Neural progenitor cell (in vitro differentiated cells): Measurements from ENCODE around the gene SMIM27. TPM values are rescaled to one million over a fixed set of nuclear protein-coding genes. Genes with fewer than 3 reads are reported as not detected.
"Not testable (repeated sequence)": the region's sequence is repeated elsewhere in the genome, so short reads cannot be mapped to it uniquely, and the experiment has no call there.

ENCODE experiments used
- DNase-seq: peaks from one replicate; pipeline ENCODE4 v3.0.0-alpha.2; 2016; ENCODE audit warnings: low spot score
- H2AFZ ChIP-seq: fragments of 200-600 bp; sonication (generic); replicated peaks from 2 replicates; pipeline ENCODE4 v1.6.1; 2016; ENCODE audit warnings: antibody characterized with exemption
- H3F3A ChIP-seq: fragments of 200-600 bp; sonication (generic); 2 replicates; pipeline ENCODE4 v1.6.1; 2016; ENCODE audit warnings: antibody characterized with exemption, low read depth
- H3K27ac ChIP-seq: fragments of 200-600 bp; sonication (generic); 2 replicates; pipeline ENCODE4 v1.5.1; 2016; ENCODE audit warnings: mild to moderate bottlenecking
- H3K27me3 ChIP-seq: fragments of 200-600 bp; sonication (generic); 2 replicates; pipeline ENCODE4 v1.6.1; 2016; ENCODE audit warnings: mild to moderate bottlenecking, moderate library complexity
- H3K36me3 ChIP-seq: fragments of 200-600 bp; sonication (generic); 2 replicates; pipeline ENCODE4 v1.5.1; 2016
- H3K4me1 ChIP-seq: fragments of 200-600 bp; sonication (generic); 2 replicates; pipeline ENCODE4 v1.6.1; 2016; ENCODE audit warnings: mixed run types
- H3K4me2 ChIP-seq: fragments of 200-600 bp; sonication (generic); 2 replicates; pipeline ENCODE4 v1.6.1; 2016
- H3K4me3 ChIP-seq: fragments of 200-600 bp; sonication (generic); 2 replicates; pipeline ENCODE4 v1.5.1; 2016
- H3K79me2 ChIP-seq: fragments of 200-600 bp; sonication (generic); 2 replicates; pipeline ENCODE4 v1.6.1; 2016; ENCODE audit warnings: low read depth
- H3K9ac ChIP-seq: fragments of 200-600 bp; sonication (generic); 2 replicates; pipeline ENCODE4 v1.6.1; 2016
- H3K9me3 ChIP-seq: fragments of 200-600 bp; sonication (generic); 2 replicates; pipeline ENCODE4 v1.5.1; 2016; ENCODE audit warnings: low read depth
- H4K20me1 ChIP-seq: fragments of 200-600 bp; sonication (generic); 2 replicates; pipeline ENCODE4 v1.6.1; 2016; ENCODE audit warnings: low read depth
- H3K27ac Mint-ChIP-seq: 3 replicates; pipeline ENCODE4 v1.8.0; 2021; ENCODE audit warnings: mixed read lengths
- H3K27me3 Mint-ChIP-seq: 2 replicates; pipeline ENCODE4 v1.8.0; 2022; ENCODE audit warnings: low read depth, mild to moderate bottlenecking, inconsistent platforms, moderate library complexity, mixed read lengths; ENCODE audit not compliant: insufficient read depth
- H3K36me3 Mint-ChIP-seq: 3 replicates; pipeline ENCODE4 v1.8.0; 2021; ENCODE audit warnings: mixed read lengths
- H3K4me1 Mint-ChIP-seq: 3 replicates; pipeline ENCODE4 v1.8.0; 2021; ENCODE audit warnings: mixed read lengths
- H3K4me3 Mint-ChIP-seq: 3 replicates; pipeline ENCODE4 v1.8.0; 2021; ENCODE audit warnings: mild to moderate bottlenecking, moderate library complexity, mixed read lengths
- H3K9me3 Mint-ChIP-seq: 3 replicates; pipeline ENCODE4 v1.8.0; 2020; ENCODE audit warnings: mixed read lengths
- CTCF ChIP-seq: fragments of 200-600 bp; sonication (generic); IDR thresholded peaks from 2 replicates; pipeline ENCODE4 v1.5.1; 2017; ENCODE audit warnings: antibody characterized with exemption, mild to moderate bottlenecking
- EZH2 ChIP-seq: fragments of 200-600 bp; sonication (generic); IDR thresholded peaks from 2 replicates; pipeline ENCODE4 v1.6.1; 2017; ENCODE audit warnings: antibody characterized with exemption, mild to moderate bottlenecking, moderate library complexity
- EZH2phosphoT487 ChIP-seq: fragments of 200-600 bp; sonication (generic); IDR thresholded peaks from 2 replicates; pipeline ENCODE4 v1.6.1; 2017; ENCODE audit warnings: antibody characterized with exemption
- total RNA-seq: library from RNA; depleted of rRNA; stranded (reverse); fragments of >200 nt; gene quantifications from 2 replicates; pipeline ENCODE4 v1.2.3, GENCODE V29; 2015; ENCODE audit warnings: low replicate concordance

SMIM27 gene
- total RNA-seq, 1 donor from 2014 or later, result 9.7 TPM

DNA sequence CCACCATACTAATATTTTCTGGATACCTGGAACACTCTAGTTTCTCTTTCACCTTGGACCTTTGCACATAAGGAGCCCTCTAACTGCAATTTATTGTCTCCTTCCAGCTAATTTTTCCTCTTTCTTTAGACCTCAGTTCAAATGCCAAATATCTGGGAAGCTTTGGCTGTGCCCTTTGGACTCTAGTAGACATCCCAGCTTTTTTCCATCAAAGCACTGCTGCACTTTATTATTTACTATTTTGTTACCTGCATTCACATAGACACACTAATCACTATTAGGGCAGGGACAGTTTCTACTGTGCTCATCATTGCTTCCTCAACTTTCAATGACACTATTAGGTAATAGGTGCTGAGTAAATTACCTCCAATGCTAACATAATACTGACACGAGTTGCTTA is 28.2 kb upstream of the SMIM27 start:
- no peaks in the 10 kb centered on the region for H3K27me3 Mint-ChIP-seq
- no peak overlapping the region for H3K27ac Mint-ChIP-seq
- TF ChIP-seq EZH2phosphoT487 (no peak), EZH2 (no peak), CTCF (no peak)
- H3K4me3 ChIP-seq, result no peak overlapping the region
- H3K9ac ChIP-seq, result no peak overlapping the region
- H3K4me1 Mint-ChIP-seq, result peaks cover 15% of the 10 kb centered on the region
- H2AFZ ChIP-seq, result no peak overlapping the region
- no peaks in the 10 kb centered on the region for H4K20me1 ChIP-seq
- H3K27me3 ChIP-seq, result no peaks in the 10 kb centered on the region
- H3K4me3 Mint-ChIP-seq, result no peak overlapping the region
- no peaks in the 10 kb centered on the region for H3K36me3 Mint-ChIP-seq
- H3K79me2 ChIP-seq, result no peaks in the 10 kb centered on the region
- no peaks in the 10 kb centered on the region for H3K36me3 ChIP-seq
- no peak overlapping the region for H3K27ac ChIP-seq
- H3K4me1 ChIP-seq, result peaks cover 10% of the 10 kb centered on the region
- H3K4me2 ChIP-seq, result no peak overlapping the region
- H3K9me3 Mint-ChIP-seq, result peaks cover 6% of the 10 kb centered on the region
- no peak for DNase-seq
- peaks cover 14% of the 10 kb centered on the region for H3F3A ChIP-seq
- H3K9me3 ChIP-seq, result peaks cover 6% of the 10 kb centered on the region

- not testable (repeated sequence) for H3K9me3 ChIP-seq, H3K36me3 Mint-ChIP-seq, H3K27me3 Mint-ChIP-seq, H3K79me2 ChIP-seq, H3K36me3 ChIP-seq, H3K27ac Mint-ChIP-seq, H3K4me1 ChIP-seq, DNase-seq, H3K27me3 ChIP-seq, H3K9me3 Mint-ChIP-seq, H4K20me1 ChIP-seq, H2AFZ ChIP-seq, H3K27ac ChIP-seq, H3K4me3 ChIP-seq, H3K9ac ChIP-seq
- Mint-ChIP-seq H3K4me1 (peaks cover 15% of the 10 kb centered on the region), H3K4me3 (peak overlapping the region; percentile 92)
- Histone ChIP-seq H3F3A (peaks cover 14% of the 10 kb centered on the region), H3K4me2 (peak overlapping the region; percentile 92)
Observed at GRCh38 chr9:32524558-32524891, 27.6 kb upstream of the SMIM27 start.

GRCh38 chr9:32524892-32525708 is 27.0 kb upstream of the SMIM27 start:
- no peaks in the 10 kb centered on the region for H3K9me3 ChIP-seq
- peak overlapping the region; percentile 55 for H3K4me3 ChIP-seq
- H3K4me1 Mint-ChIP-seq, result peaks cover 15% of the 10 kb centered on the region
- H3K27me3 ChIP-seq, result no peaks in the 10 kb centered on the region
- no peak overlapping the region for H3K27ac ChIP-seq
- TF ChIP-seq CTCF (no peak), EZH2 (no peak), EZH2phosphoT487 (no peak)
- no peaks in the 10 kb centered on the region for H3K36me3 ChIP-seq
- peak overlapping the region; percentile 94 for H2AFZ ChIP-seq
- no peaks in the 10 kb centered on the region for H3K27me3 Mint-ChIP-seq
- H3K4me2 ChIP-seq, result peak overlapping the region; percentile 92
- DNase-seq, result peak; percentile 24
- H3K4me1 ChIP-seq, result peaks cover 10% of the 10 kb centered on the region
- H3F3A ChIP-seq, result peaks cover 14% of the 10 kb centered on the region
- H3K27ac Mint-ChIP-seq, result no peak overlapping the region
- no peaks in the 10 kb centered on the region for H4K20me1 ChIP-seq
- H3K4me3 Mint-ChIP-seq, result peak overlapping the region; percentile 92
- H3K9me3 Mint-ChIP-seq, result peaks cover 5% of the 10 kb centered on the region
- H3K36me3 Mint-ChIP-seq, result no peaks in the 10 kb centered on the region
- no peak overlapping the region for H3K9ac ChIP-seq
- no peaks in the 10 kb centered on the region for H3K79me2 ChIP-seq

DNA sequence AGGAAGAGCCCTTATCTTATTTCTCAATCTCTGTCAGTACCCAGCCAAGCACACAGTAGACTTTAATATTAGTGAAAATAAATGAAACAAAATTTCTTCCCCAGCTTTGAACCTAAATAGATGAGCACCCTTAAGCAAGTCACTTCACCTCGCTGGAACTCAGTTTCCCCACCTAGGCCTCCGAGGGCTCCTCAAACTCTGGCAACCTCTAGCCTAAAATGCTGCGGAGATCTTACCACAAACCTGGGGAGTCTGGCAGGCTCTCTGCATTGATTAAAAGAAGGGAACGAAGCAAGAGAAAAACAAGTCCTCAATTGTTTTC is 26.5 kb upstream of the SMIM27 start:
- H3K4me1 ChIP-seq, result peaks cover 10% of the 10 kb centered on the region
- Mint-ChIP-seq H3K4me1 (peaks cover 15% of the 10 kb centered on the region), H3K9me3 (peaks cover 5% of the 10 kb centered on the region), H3K36me3 (no peaks in the 10 kb centered on the region), H3K27me3 (no peaks in the 10 kb centered on the region), H3K27ac (no peak overlapping the region), H3K4me3 (peak overlapping the region; percentile 92)
- no peaks in the 10 kb centered on the region for H4K20me1 ChIP-seq
- H3K27me3 ChIP-seq, result no peaks in the 10 kb centered on the region
- H3K4me3 ChIP-seq, result peak overlapping the region; percentile 55
- no peaks in the 10 kb centered on the region for H3K36me3 ChIP-seq
- no peaks in the 10 kb centered on the region for H3K9me3 ChIP-seq
- peaks cover 14% of the 10 kb centered on the region for H3F3A ChIP-seq
- H3K79me2 ChIP-seq, result no peaks in the 10 kb centered on the region
- peak overlapping the region; percentile 92 for H3K4me2 ChIP-seq
- no peak for DNase-seq
- peak overlapping the region; percentile 94 for H2AFZ ChIP-seq
- H3K27ac ChIP-seq, result no peak overlapping the region
- H3K9ac ChIP-seq, result no peak overlapping the region
- TF ChIP-seq EZH2phosphoT487 (no peak), CTCF (no peak), EZH2 (no peak)
